Suprapubic skin (tissue), 4 donors: ENCODE results near the gene PRICKLE3. TPM values are rescaled to one million over a fixed set of nuclear protein-coding genes. Genes with fewer than 3 reads are reported as not detected.
A peak's percentile ranks its signal among the peaks of the same experiment; 100 is the strongest.

Experiments used
- DNase-seq, 2 donors: peaks; one replicate each; pipeline ENCODE4 v3.0.0-alpha.2; 2019; ENCODE audit warnings: low spot score in 2 of 2
- H3K27ac ChIP-seq: fragments of 200-600 bp; sonication (generic); one replicate; pipeline ENCODE4 v1.5.1; 2019
- H3K27me3 ChIP-seq: fragments of 200-600 bp; sonication (generic); one replicate; pipeline ENCODE4 v1.5.1; 2019
- H3K36me3 ChIP-seq: fragments of 200-600 bp; sonication (generic); one replicate; pipeline ENCODE4 v1.5.1; 2019
- H3K4me1 ChIP-seq: fragments of 200-600 bp; sonication (generic); one replicate; pipeline ENCODE4 v1.5.1; 2019
- H3K4me3 ChIP-seq: fragments of 200-600 bp; sonication (generic); one replicate; pipeline ENCODE4 v1.5.1; 2019; ENCODE audit warnings: mild to moderate bottlenecking
- H3K9me3 ChIP-seq: fragments of 200-600 bp; sonication (generic); one replicate; pipeline ENCODE4 v1.5.1; 2019
- CTCF ChIP-seq, 2 donors: fragments of 200-600 bp in 1 of 2; fragments of 450-650 bp in 1 of 2; sonication (generic) in 1 of 2; IDR thresholded peaks; one replicate each; pipeline ENCODE4 v1.5.1; 2016 to 2019; ENCODE audit warnings: antibody characterized with exemption in 2 of 2, mild to moderate bottlenecking in 1 of 2, moderate library complexity in 1 of 2
- EP300 ChIP-seq: sonication (generic); formaldehyde crosslinking; IDR thresholded peaks from one replicate; pipeline ENCODE4 v1.6.1; 2017; ENCODE audit warnings: antibody characterized with exemption
- POLR2A ChIP-seq, 2 donors: fragments of 450-650 bp; IDR thresholded peaks; one replicate each; pipeline ENCODE4 v1.6.1; 2017; ENCODE audit warnings: antibody characterized with exemption in 2 of 2, mild to moderate bottlenecking in 2 of 2, moderate library complexity in 2 of 2
- POLR2AphosphoS5 ChIP-seq, 3 donors: sonication (generic); formaldehyde crosslinking; IDR thresholded peaks; one replicate each; pipeline ENCODE4 v1.6.1; 2017; ENCODE audit warnings: antibody characterized with exemption in 3 of 3
- WGBS: methylation state at CpG from one replicate; pipeline ENCODE4 v1.1.5; 2018; 5-methylcytosine and 5-hydroxymethylcytosine counted together
- total RNA-seq, 4 donors: library from RNA; depleted of rRNA; stranded (reverse); fragments of >200 nt; gene quantifications; one replicate each; pipeline ENCODE4 v1.1.0, GENCODE V29; 2016

Gene PRICKLE3
- total RNA-seq, 4 donors from 2014 or later: 20.8 to 47.9 (median 31.1) TPM

GRCh38 chrX:49179358-49179757, 6.8 kb downstream of the PRICKLE3 start:
- no peaks in the 10 kb centered on the region for H3K27me3 ChIP-seq
- no peak overlapping the region for H3K27ac ChIP-seq

GRCh38 chrX:49178537-49178936, 7.6 kb downstream of the PRICKLE3 start:
- H3K36me3 ChIP-seq: peaks cover 25% of the 10 kb centered on the region
- 93% methylated on average over 3 of the region's 3 CpGs for WGBS
- DNase-seq: peak in 1 of 2 donors; percentile 27
- H3K4me3 ChIP-seq: no peak overlapping the region
- no peak for TF ChIP-seq POLR2A (IDR thresholded peaks at IDR 0.05)
- TF ChIP-seq POLR2AphosphoS5 (IDR thresholded peaks at IDR 0.05): no peak
- TF ChIP-seq CTCF (IDR thresholded peaks at IDR 0.05): no peak
- TF ChIP-seq EP300: no peak
- peaks cover 26% of the 10 kb centered on the region for H3K4me1 ChIP-seq
- H3K27ac ChIP-seq: no peak overlapping the region
- no peaks in the 10 kb centered on the region for H3K9me3 ChIP-seq
- H3K27me3 ChIP-seq: no peaks in the 10 kb centered on the region

More at GRCh38 chrX:49179358-49179757, 6.8 kb downstream of the PRICKLE3 start:
- Histone ChIP-seq H3K36me3 (peaks cover 25% of the 10 kb centered on the region), H3K4me1 (peaks cover 26% of the 10 kb centered on the region), H3K4me3 (no peak overlapping the region), H3K9me3 (no peaks in the 10 kb centered on the region)
- peak in 1 of 2 donors; percentile 36 for DNase-seq
- no peak for TF ChIP-seq CTCF (IDR thresholded peaks at IDR 0.05)
- TF ChIP-seq POLR2AphosphoS5 (IDR thresholded peaks at IDR 0.05): no peak
- 81% methylated on average over 2 of the region's 2 CpGs for WGBS

- TF ChIP-seq POLR2AphosphoS5 (IDR thresholded peaks at IDR 0.05) (no peak), POLR2A (IDR thresholded peaks at IDR 0.05) (no peak), CTCF (IDR thresholded peaks at IDR 0.05) (no peak), EP300 (no peak)
- DNase-seq: peak in 1 of 2 donors; percentile 52
- peaks cover 25% of the 10 kb centered on the region for H3K36me3 ChIP-seq
- no peaks in the 10 kb centered on the region for H3K27me3 ChIP-seq
- H3K4me1 ChIP-seq: peaks cover 28% of the 10 kb centered on the region
- H3K27ac ChIP-seq: peak overlapping the region; percentile 34
- H3K4me3 ChIP-seq: no peak overlapping the region
- no peaks in the 10 kb centered on the region for H3K9me3 ChIP-seq
- 71% methylated on average over 20 of the region's 23 CpGs for WGBS
These were observed 8.2 kb downstream of the PRICKLE3 start for GRCh38 chrX:49177873-49178480.

GRCh38 chrX:49177338-49177833, 8.8 kb downstream of the PRICKLE3 start:
- 58% methylated on average over 4 of the region's 4 CpGs for WGBS

More at GRCh38 chrX:49177338-49177833, 8.8 kb downstream of the PRICKLE3 start:
- DNase-seq: no peak
- Histone ChIP-seq H3K27me3 (no peaks in the 10 kb centered on the region), H3K9me3 (no peaks in the 10 kb centered on the region), H3K27ac (peak overlapping the region; percentile 59), H3K4me1 (peaks cover 29% of the 10 kb centered on the region), H3K4me3 (no peak overlapping the region), H3K36me3 (peaks cover 25% of the 10 kb centered on the region)
- TF ChIP-seq CTCF (IDR thresholded peaks at IDR 0.05) (no peak), EP300 (no peak), POLR2AphosphoS5 (IDR thresholded peaks at IDR 0.05) (no peak), POLR2A (IDR thresholded peaks at IDR 0.05) (no peak)
